ENCODE results near the gene PPP1R14C.

DNA sequence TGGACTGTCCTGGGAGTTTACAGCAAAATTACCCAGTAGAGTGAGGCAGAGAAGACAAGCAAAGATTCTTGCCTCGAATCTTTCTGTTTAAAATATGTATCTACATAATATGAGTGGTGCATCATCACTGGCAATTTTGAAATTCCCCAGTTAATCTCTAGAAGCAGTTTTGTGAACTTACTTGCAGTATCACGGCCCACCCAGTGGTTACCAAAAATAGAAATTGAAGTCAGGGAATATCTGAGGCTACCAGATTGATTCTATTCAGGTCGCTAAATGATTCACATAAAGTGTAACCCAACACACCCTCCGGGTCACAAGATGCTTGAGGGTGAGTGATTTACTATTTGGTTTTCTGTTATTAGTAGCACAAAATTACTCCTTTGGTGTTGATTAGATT, 111.9 kb downstream of the PPP1R14C start:
- TF ChIP-seq EP300 (IDR thresholded peaks at IDR 0.05): no peak
- TF ChIP-seq CTCF (IDR thresholded peaks at IDR 0.05): no peak
